ENCODE measurements around the gene RAD50. TPM values are rescaled to one million over a fixed set of nuclear protein-coding genes. Genes with fewer than 3 reads are reported as not detected.

The RAD50 gene
- total and polyA plus RNA-seq, 2 of the 4 experiments (the other 2 are of a cell fraction), result 5.2 to 6.2 TPM

GRCh38 chr5:132671000-132671399, 114.2 kb downstream of the RAD50 start:
- H3K18ac ChIP-seq (ENCODE audit: low read depth, low read length), result no peak overlapping the region
- no peaks in the 10 kb centered on the region for H3K9me3 ChIP-seq (ENCODE audit: control insufficient read depth, insufficient read depth, low read length)
- H3K14ac ChIP-seq (replicated peaks; ENCODE audit: low read depth, low read length), result no peak overlapping the region
- dilution Hi-C loops (cut with HindIII; ENCODE audit: low sequenced_read_pairs, unreplicated experiment), result no loop called here
- no peak overlapping the region for H2AFZ ChIP-seq (replicated peaks; ENCODE audit: low read length, poor library complexity)
- TF ChIP-seq RCOR1 (IDR thresholded peaks at IDR 0.05; ENCODE audit: insufficient replicate concordance, low read length) (no peak), POLR2A (IDR thresholded peaks at IDR 0.05; ENCODE audit: low read depth, low read length) (no peak), SMC3 (IDR thresholded peaks at IDR 0.05; ENCODE audit: low read depth, low read length) (no peak), FOS (IDR thresholded peaks at IDR 0.05; ENCODE audit: low read depth, low read length) (no peak), MAFK (IDR thresholded peaks at IDR 0.05; ENCODE audit: low read depth, low read length) (no peak), RAD21 (IDR thresholded peaks at IDR 0.05; ENCODE audit: low read length) (no peak), RFX5 (IDR thresholded peaks at IDR 0.05; ENCODE audit: low read depth, low read length) (no peak), MAZ (IDR thresholded peaks at IDR 0.05; ENCODE audit: borderline replicate concordance, low read depth, low read length) (no peak), CEBPB (IDR thresholded peaks at IDR 0.05; ENCODE audit: low read depth, low read length) (no peak), CTCF (conservative IDR thresholded peaks at IDR 0.05; ENCODE audit: low read depth, low read length) (no peak), USF2 (IDR thresholded peaks at IDR 0.05; ENCODE audit: low read depth, low read length) (no peak)
- TF ChIP-seq, protein P1, sequence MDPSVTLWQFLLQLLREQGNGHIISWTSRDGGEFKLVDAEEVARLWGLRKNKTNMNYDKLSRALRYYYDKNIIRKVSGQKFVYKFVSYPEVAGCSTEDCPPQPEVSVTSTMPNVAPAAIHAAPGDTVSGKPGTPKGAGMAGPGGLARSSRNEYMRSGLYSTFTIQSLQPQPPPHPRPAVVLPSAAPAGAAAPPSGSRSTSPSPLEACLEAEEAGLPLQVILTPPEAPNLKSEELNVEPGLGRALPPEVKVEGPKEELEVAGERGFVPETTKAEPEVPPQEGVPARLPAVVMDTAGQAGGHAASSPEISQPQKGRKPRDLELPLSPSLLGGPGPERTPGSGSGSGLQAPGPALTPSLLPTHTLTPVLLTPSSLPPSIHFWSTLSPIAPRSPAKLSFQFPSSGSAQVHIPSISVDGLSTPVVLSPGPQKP (IDR thresholded peaks at IDR 0.05; ENCODE audit: borderline replicate concordance, low read depth, low read length), result no peak
- H3K9ac ChIP-seq (ENCODE audit: low read depth, low read length), result no peak overlapping the region
- no peak overlapping the region for H3K4me3 ChIP-seq (ENCODE audit: insufficient read depth, low read depth, low read length)
- WGBS, 2 experiments (ENCODE audit: extremely low coverage in 2 of 2, insufficient read length in 1 of 2), result no CpG with 5 or more reads among the region's 3 CpGs
- H3K9me1 ChIP-seq (ENCODE audit: insufficient read depth, low read length), result peaks cover 8% of the 10 kb centered on the region
- H3K23ac ChIP-seq (ENCODE audit: low read depth, low read length), result no peak overlapping the region
- intact Hi-C loops (cut with micrococcal nuclease), result no loop called here
- BruUV-seq (replicated peaks), result no TSS peak
- no peak overlapping the region for H3K27ac ChIP-seq (ENCODE audit: insufficient read depth, low read length)
- in situ Hi-C loops (cut with MboI; ENCODE audit: low sequenced_read_pairs), result no loop called here
- ATAC-seq (ENCODE audit: low read depth) (no peak), DNase-seq (no peak)
- no peak overlapping the region for H4K5ac ChIP-seq (ENCODE audit: low read depth, low read length)
- H3K56ac ChIP-seq (ENCODE audit: extremely low read depth, insufficient read depth, low read length), result no peak overlapping the region
- no peak overlapping the region for H2BK120ac ChIP-seq (ENCODE audit: low read depth, low read length)
- no peak overlapping the region for H3K4me2 ChIP-seq (ENCODE audit: low read depth, low read length)
- no peak overlapping the region for H4K8ac ChIP-seq (ENCODE audit: low read depth in 2 of 2, low read length in 2 of 2)
- H2BK5ac ChIP-seq (ENCODE audit: low read depth, low read length, poor library complexity, severe bottlenecking), result no peak overlapping the region
- H2BK15ac ChIP-seq (ENCODE audit: low read depth, low read length), result no peak overlapping the region
- ChIA-PET POLR2A (ENCODE audit: unreplicated experiment) (no interaction called here), CTCF (no interaction called here)
- H3K27me3 ChIP-seq (ENCODE audit: control insufficient read depth, insufficient read depth, low read length), result no peaks in the 10 kb centered on the region
- no peak overlapping the region for H3K4ac ChIP-seq (ENCODE audit: low read depth, low read length)
- no peak overlapping the region for H2AK5ac ChIP-seq (ENCODE audit: low read depth, low read length)
- no peak overlapping the region for H4K91ac ChIP-seq (ENCODE audit: insufficient read depth, low read depth, low read length)
- H3K79me1 ChIP-seq (ENCODE audit: low read depth in 1 of 2, low read length in 2 of 2), result no peaks in the 10 kb centered on the region
- no peak overlapping the region for H2AK9ac ChIP-seq (replicated peaks; ENCODE audit: low read depth, low read length, poor library complexity)
- no peaks in the 10 kb centered on the region for H3K36me3 ChIP-seq (ENCODE audit: control insufficient read depth, insufficient read depth, low read length)
- peaks cover 12% of the 10 kb centered on the region for H3K4me1 ChIP-seq (ENCODE audit: control insufficient read depth, insufficient read depth, low read length)
- H4K20me1 ChIP-seq (ENCODE audit: insufficient read depth, low read length), result no peaks in the 10 kb centered on the region
- no peak overlapping the region for H2BK20ac ChIP-seq (ENCODE audit: low read depth, low read length)

All from IMR-90 (cell line).